CD4-positive, alpha-beta T cell treated with Interleukin-6 at 100 ng/mL for 8 hours (primary cell): ENCODE results near the gene MYO18A.

Experiments used
- DNase-seq: peaks from one replicate; pipeline ENCODE4 v3.0.0-alpha.2; 2020; ENCODE audit warnings: mixed read lengths, low spot score

MYO18A gene

GRCh38 chr17:29168079-29168758, 12.0 kb downstream of the MYO18A start:
- DNase-seq: no peak

GRCh38 chr17:29167393-29168078, 12.7 kb downstream of the MYO18A start:
- no peak for DNase-seq

GRCh38 chr17:29166507-29166887, 13.7 kb downstream of the MYO18A start:
- no peak for DNase-seq

- no peak for DNase-seq
Measured at GRCh38 chr17:29165800-29166506, 14.2 kb downstream of the MYO18A start.

- DNase-seq: no peak
Measured at GRCh38 chr17:29165261-29165660, 14.9 kb downstream of the MYO18A start.

GRCh38 chr17:29163563-29163962, 16.6 kb downstream of the MYO18A start:
- DNase-seq: no peak

- no peak for DNase-seq
Measured at GRCh38 chr17:29162909-29163341, 17.3 kb downstream of the MYO18A start.

GRCh38 chr17:29162082-29162908, 17.9 kb downstream of the MYO18A start:
- no peak for DNase-seq

- DNase-seq: no peak
Measured at GRCh38 chr17:29160253-29160652, 19.9 kb downstream of the MYO18A start.

GRCh38 chr17:29159306-29159860, 20.8 kb downstream of the MYO18A start:
- no peak for DNase-seq

GRCh38 chr17:29158488-29159275, 21.5 kb downstream of the MYO18A start:
- DNase-seq: no peak

GRCh38 chr17:29158096-29158487, 22.1 kb downstream of the MYO18A start:
- DNase-seq: no peak

GRCh38 chr17:29157310-29157709, 22.9 kb downstream of the MYO18A start:
- no peak for DNase-seq

- DNase-seq: no peak
Measured at GRCh38 chr17:29156781-29157180, 23.4 kb downstream of the MYO18A start.

GRCh38 chr17:29155966-29156338, 24.2 kb downstream of the MYO18A start:
- no peak for DNase-seq

GRCh38 chr17:29155227-29155965, 24.8 kb downstream of the MYO18A start:
- DNase-seq: peak; percentile 57

GRCh38 chr17:29154516-29155226, 25.5 kb downstream of the MYO18A start:
- no peak for DNase-seq

- no peak for DNase-seq
Measured at GRCh38 chr17:29151567-29151966, 28.6 kb downstream of the MYO18A start.

GRCh38 chr17:29150161-29150560, 30.0 kb downstream of the MYO18A start:
- DNase-seq: no peak
